ENCODE results near the gene GBX1. TPM values are rescaled to one million over a fixed set of nuclear protein-coding genes. Genes with fewer than 3 reads are reported as not detected.

Gene GBX1
- total and polyA plus RNA-seq, 4 donors = not detected

DNA sequence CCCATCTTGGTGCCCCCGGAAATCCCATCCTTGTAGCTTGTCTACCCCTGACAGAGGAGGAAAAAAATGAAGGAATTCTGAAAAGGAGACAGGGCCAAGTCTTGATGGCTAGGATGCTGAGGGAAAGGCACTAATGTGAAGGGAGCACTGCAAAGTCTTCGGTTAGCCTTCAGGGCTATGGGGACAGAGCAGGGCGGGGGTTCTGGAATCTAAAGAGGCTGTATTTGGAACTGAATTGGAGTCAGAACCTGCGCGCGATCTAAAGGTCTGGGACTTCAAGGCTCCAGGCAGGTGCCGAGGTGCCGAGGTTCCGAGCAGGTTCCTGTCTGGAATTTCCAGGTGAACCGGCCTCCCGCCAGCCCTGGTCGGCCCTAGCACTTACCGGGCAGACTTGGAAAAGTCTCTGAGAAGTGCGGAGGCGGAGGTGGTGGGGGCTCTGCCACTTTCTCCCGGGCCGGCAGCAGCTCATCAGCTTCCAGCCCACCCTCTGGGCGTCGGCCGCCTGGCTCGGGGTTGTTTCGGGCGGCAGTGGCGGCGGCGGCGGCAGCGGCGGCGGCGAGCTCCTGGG, 781 bp downstream of the GBX1 start:
- Histone ChIP-seq H3K4me1 (ENCODE audit: control insufficient read depth in 5 of 5, insufficient read depth in 5 of 5, low read length in 5 of 5) (peaks cover 0 to 16% (median 5%) of the 10 kb centered on the region in 5 donors), H3K9me3 (ENCODE audit: control insufficient read depth in 4 of 4, insufficient read depth in 3 of 4, low read length in 3 of 4) (no peaks in the 10 kb centered on the region), H3K27ac (ENCODE audit: low read depth in 1 of 2, low read length in 1 of 2) (no peak overlapping the region), H3K9ac (ENCODE audit: insufficient read depth in 1 of 2, low read length in 2 of 2) (no peak overlapping the region), H3K27me3 (ENCODE audit: control insufficient read depth in 3 of 3, insufficient read depth in 3 of 3, low read length in 2 of 3) (peaks cover 10 to 68% (median 60%) of the 10 kb centered on the region in 3 donors), H3K36me3 (ENCODE audit: control insufficient read depth in 4 of 4, insufficient read depth in 4 of 4, low read length in 4 of 4) (no peaks in the 10 kb centered on the region), H3K4me3 (peak overlapping the region; percentile 28)
- 11 to 13% methylated on average over 25 to 31 of the region's 31 CpGs for WGBS, 2 donors
- ATAC-seq (ENCODE audit: insufficient read depth, low FRiP score) (no peak), DNase-seq (no peak)
- TF ChIP-seq, protein P1, sequence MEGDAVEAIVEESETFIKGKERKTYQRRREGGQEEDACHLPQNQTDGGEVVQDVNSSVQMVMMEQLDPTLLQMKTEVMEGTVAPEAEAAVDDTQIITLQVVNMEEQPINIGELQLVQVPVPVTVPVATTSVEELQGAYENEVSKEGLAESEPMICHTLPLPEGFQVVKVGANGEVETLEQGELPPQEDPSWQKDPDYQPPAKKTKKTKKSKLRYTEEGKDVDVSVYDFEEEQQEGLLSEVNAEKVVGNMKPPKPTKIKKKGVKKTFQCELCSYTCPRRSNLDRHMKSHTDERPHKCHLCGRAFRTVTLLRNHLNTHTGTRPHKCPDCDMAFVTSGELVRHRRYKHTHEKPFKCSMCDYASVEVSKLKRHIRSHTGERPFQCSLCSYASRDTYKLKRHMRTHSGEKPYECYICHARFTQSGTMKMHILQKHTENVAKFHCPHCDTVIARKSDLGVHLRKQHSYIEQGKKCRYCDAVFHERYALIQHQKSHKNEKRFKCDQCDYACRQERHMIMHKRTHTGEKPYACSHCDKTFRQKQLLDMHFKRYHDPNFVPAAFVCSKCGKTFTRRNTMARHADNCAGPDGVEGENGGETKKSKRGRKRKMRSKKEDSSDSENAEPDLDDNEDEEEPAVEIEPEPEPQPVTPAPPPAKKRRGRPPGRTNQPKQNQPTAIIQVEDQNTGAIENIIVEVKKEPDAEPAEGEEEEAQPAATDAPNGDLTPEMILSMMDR (IDR thresholded peaks at IDR 0.05; ENCODE audit: control extremely low read depth, extremely low read depth) = no peak

DNA sequence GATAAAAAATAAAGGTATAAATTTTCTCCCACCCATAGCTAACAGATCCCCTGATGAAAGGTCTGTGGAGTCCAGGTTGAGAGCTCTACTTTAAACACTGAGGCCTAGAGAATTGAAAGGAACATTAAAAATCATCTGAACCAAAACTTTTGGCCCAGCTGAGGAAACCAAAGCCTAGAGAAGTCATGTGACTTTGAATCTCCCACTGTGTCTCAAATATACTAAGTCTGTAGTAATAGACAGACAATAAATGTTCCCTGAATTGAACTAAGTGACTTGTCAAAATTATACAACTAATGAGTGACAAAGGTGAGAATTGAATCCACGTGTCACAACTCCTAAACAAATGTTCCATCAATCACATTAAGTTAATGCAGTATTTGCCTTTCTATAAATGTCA, 5.7 kb downstream of the GBX1 start:
- Histone ChIP-seq H3K9me3 (ENCODE audit: control insufficient read depth in 4 of 4, insufficient read depth in 3 of 4, low read length in 3 of 4) (no peaks in the 10 kb centered on the region), H3K27ac (ENCODE audit: low read depth in 1 of 2, low read length in 1 of 2) (no peak overlapping the region), H3K27me3 (ENCODE audit: control insufficient read depth in 3 of 3, insufficient read depth in 3 of 3, low read length in 2 of 3) (peaks cover 3 to 59% (median 49%) of the 10 kb centered on the region in 3 donors), H3K36me3 (ENCODE audit: control insufficient read depth in 4 of 4, insufficient read depth in 4 of 4, low read length in 4 of 4) (no peaks in the 10 kb centered on the region), H3K4me1 (ENCODE audit: control insufficient read depth in 5 of 5, insufficient read depth in 5 of 5, low read length in 5 of 5) (peaks cover 0 to 2% (median 2%) of the 10 kb centered on the region in 5 donors), H3K9ac (ENCODE audit: insufficient read depth in 1 of 2, low read length in 2 of 2) (no peak overlapping the region), H3K4me3 (no peak overlapping the region)
- TF ChIP-seq, protein P1 (IDR thresholded peaks at IDR 0.05; ENCODE audit: control extremely low read depth, extremely low read depth) = no peak
- ATAC-seq (ENCODE audit: insufficient read depth, low FRiP score) (no peak), DNase-seq (no peak)
- 78 to 94% methylated on average over 1 of the region's 1 CpG for WGBS, 2 donors

DNA sequence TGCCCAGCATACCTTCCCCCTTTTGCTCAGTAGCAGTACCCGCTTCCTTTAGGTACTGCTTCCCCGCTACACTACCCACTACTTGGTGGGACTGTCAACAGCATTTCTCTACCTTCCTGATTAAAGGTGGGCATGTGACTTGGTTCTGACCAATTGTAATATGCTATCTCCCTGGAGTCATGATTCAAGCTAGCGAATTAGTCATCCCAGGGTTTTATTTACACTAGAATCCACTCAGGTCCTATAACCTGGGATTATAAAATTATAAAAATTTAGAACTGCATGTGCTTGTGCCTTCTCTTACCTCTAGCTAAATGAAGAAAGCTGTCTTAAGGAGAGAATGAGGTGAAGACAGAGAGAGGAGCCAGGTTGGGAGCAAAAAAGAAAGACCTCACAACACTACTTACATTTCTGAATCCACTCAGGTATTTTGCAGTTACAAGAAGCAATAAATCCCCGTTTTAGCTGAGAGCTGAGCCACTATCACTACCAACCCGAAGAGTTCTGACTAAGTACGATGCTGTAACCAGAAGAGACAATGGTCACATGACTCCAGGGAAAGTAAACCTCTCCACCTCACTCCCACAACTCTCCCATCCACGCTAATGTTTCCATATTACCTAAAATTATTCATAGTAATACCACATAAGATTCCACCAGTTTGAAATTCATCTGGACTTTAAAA, 9.7 kb downstream of the GBX1 start:
- ATAC-seq (ENCODE audit: insufficient read depth, low FRiP score) (no peak), DNase-seq (no peak)
- H3K4me3 ChIP-seq = no peak overlapping the region
- H3K36me3 ChIP-seq (ENCODE audit: control insufficient read depth in 4 of 4, insufficient read depth in 4 of 4, low read length in 4 of 4) = no peaks in the 10 kb centered on the region
- H3K4me1 ChIP-seq (ENCODE audit: control insufficient read depth in 5 of 5, insufficient read depth in 5 of 5, low read length in 5 of 5) = no peaks in the 10 kb centered on the region
- no peak overlapping the region for H3K9ac ChIP-seq (ENCODE audit: insufficient read depth in 1 of 2, low read length in 2 of 2)
- WGBS, 2 donors = 78 to 80% methylated on average over 7 of the region's 7 CpGs
- H3K27ac ChIP-seq (ENCODE audit: low read depth in 1 of 2, low read length in 1 of 2) = no peak overlapping the region
- peaks cover 0 to 26% (median 14%) of the 10 kb centered on the region in 3 donors for H3K27me3 ChIP-seq (ENCODE audit: control insufficient read depth in 3 of 3, insufficient read depth in 3 of 3, low read length in 2 of 3)
- H3K9me3 ChIP-seq (ENCODE audit: control insufficient read depth in 4 of 4, insufficient read depth in 3 of 4, low read length in 3 of 4) = no peaks in the 10 kb centered on the region
- TF ChIP-seq, protein P1 (IDR thresholded peaks at IDR 0.05; ENCODE audit: control extremely low read depth, extremely low read depth) = no peak
